Hepatocyte (in vitro differentiated cells): ENCODE results near the gene ZNF593. TPM values are rescaled to one million over a fixed set of nuclear protein-coding genes. Genes with fewer than 3 reads are reported as not detected.

Experiments used
- DNase-seq: peaks from one replicate; pipeline ENCODE4 v3.0.0-alpha.2; 2016; ENCODE audit warnings: low spot score
- H2AFZ ChIP-seq: fragments of 200-600 bp; sonication (generic); 2 replicates; pipeline ENCODE4 v1.6.0; 2016; ENCODE audit warnings: antibody characterized with exemption, mild to moderate bottlenecking
- H3K27ac ChIP-seq: fragments of 200-600 bp; sonication (generic); 2 replicates; pipeline ENCODE4 v1.5.1; 2016; ENCODE audit warnings: mild to moderate bottlenecking
- H3K27me3 ChIP-seq: fragments of 200-600 bp; sonication (generic); 2 replicates; pipeline ENCODE4 v1.6.1; 2016
- H3K36me3 ChIP-seq: fragments of 200-600 bp; sonication (generic); replicated peaks from 2 replicates; pipeline ENCODE4 v1.5.1; 2016; ENCODE audit warnings: low read depth; ENCODE audit not compliant: insufficient read depth
- H3K4me1 ChIP-seq: fragments of 200-600 bp; sonication (generic); 2 replicates; pipeline ENCODE4 v1.5.1; 2016; ENCODE audit warnings: mild to moderate bottlenecking, moderate library complexity; ENCODE audit not compliant: insufficient read depth
- H3K4me2 ChIP-seq: fragments of 200-600 bp; sonication (generic); 2 replicates; pipeline ENCODE4 v1.6.0; 2016
- H3K4me3 ChIP-seq: fragments of 200-600 bp; sonication (generic); 2 replicates; pipeline ENCODE4 v1.5.1; 2016; ENCODE audit warnings: mild to moderate bottlenecking
- H3K79me2 ChIP-seq: fragments of 200-600 bp; sonication (generic); 2 replicates; pipeline ENCODE4 v1.6.0; 2017; ENCODE audit warnings: mild to moderate bottlenecking
- H3K9me2 ChIP-seq: fragments of 200-600 bp; sonication (generic); replicated peaks from 2 replicates; pipeline ENCODE4 v1.6.0; 2017; ENCODE audit warnings: mild to moderate bottlenecking; ENCODE audit not compliant: insufficient read depth
- H3K9me3 ChIP-seq: fragments of 200-600 bp; sonication (generic); 2 replicates; pipeline ENCODE4 v1.5.1; 2016; ENCODE audit warnings: low read depth, mild to moderate bottlenecking
- H4K20me1 ChIP-seq: fragments of 200-600 bp; sonication (generic); 2 replicates; pipeline ENCODE4 v1.6.0; 2016; ENCODE audit warnings: mild to moderate bottlenecking; ENCODE audit not compliant: insufficient read depth, poor library complexity, severe bottlenecking
- CTCF ChIP-seq: fragments of 200-600 bp; sonication (generic); IDR thresholded peaks from 2 replicates; pipeline ENCODE4 v1.5.1; 2016; ENCODE audit warnings: antibody characterized with exemption, mild to moderate bottlenecking; ENCODE audit not compliant: poor library complexity
- EZH2 ChIP-seq: fragments of 200-600 bp; sonication (generic); IDR thresholded peaks from 2 replicates; pipeline ENCODE4 v1.6.1; 2016; ENCODE audit warnings: antibody characterized with exemption, mild to moderate bottlenecking, borderline replicate concordance
- EZH2phosphoT487 ChIP-seq: fragments of 200-600 bp; sonication (generic); IDR thresholded peaks from one replicate; pipeline ENCODE4 v1.6.1; 2018; ENCODE audit warnings: antibody characterized with exemption, mild to moderate bottlenecking, low read depth, moderate library complexity; ENCODE audit not compliant: unreplicated experiment, severe bottlenecking
- WGBS: methylation state at CpG from one replicate; pipeline ENCODE4 v1.1.6; 2016; ENCODE audit warnings: low lambda C conversion rate; ENCODE audit errors: missing lambda C conversion rate; 5-methylcytosine and 5-hydroxymethylcytosine counted together
- polyA plus RNA-seq: library from polyadenylated mRNA; unstranded; fragments of >200 nt; fragmentation: Nextera tagmentation; extraction: Ambion mirVana; gene quantifications from 2 replicates; pipeline ENCODE4 v1.2.1, GENCODE V29; 2016
- total RNA-seq: library from RNA; depleted of rRNA; stranded (reverse); fragments of >200 nt; gene quantifications from 2 replicates; pipeline ENCODE4 v1.2.3, GENCODE V29; 2014

ZNF593 gene
- total and polyA plus RNA-seq, 2 experiments from 2014 or later, result 20.5 to 69.1 TPM

- H3K4me2 ChIP-seq, result no peak overlapping the region
- TF ChIP-seq CTCF (no peak), EZH2phosphoT487 (no peak)
- no peaks in the 10 kb centered on the region for H3K36me3 ChIP-seq
- no peak overlapping the region for H3K27ac ChIP-seq
- DNase-seq, result no peak
- H4K20me1 ChIP-seq, result no peaks in the 10 kb centered on the region
- peaks cover 25% of the 10 kb centered on the region for H3K27me3 ChIP-seq
- H3K9me2 ChIP-seq, result no peaks in the 10 kb centered on the region
- no peak overlapping the region for H3K4me3 ChIP-seq
- H2AFZ ChIP-seq, result no peak overlapping the region
- H3K9me3 ChIP-seq, result no peaks in the 10 kb centered on the region
- peaks cover 14% of the 10 kb centered on the region for H3K4me1 ChIP-seq
- no peaks in the 10 kb centered on the region for H3K79me2 ChIP-seq
- 64% methylated on average over 4 of the region's 4 CpGs for WGBS
Measured at GRCh38 chr1:26159743-26160039, 10.0 kb upstream of the ZNF593 start.

- Histone ChIP-seq H3K4me3 (peak overlapping the region; percentile 27), H3K4me1 (peaks cover 20% of the 10 kb centered on the region), H3K27ac (no peak overlapping the region), H4K20me1 (no peaks in the 10 kb centered on the region), H3K4me2 (peak overlapping the region; percentile 97), H3K9me2 (no peaks in the 10 kb centered on the region), H3K79me2 (no peaks in the 10 kb centered on the region), H3K36me3 (no peaks in the 10 kb centered on the region), H3K9me3 (no peaks in the 10 kb centered on the region), H3K27me3 (peaks cover 17% of the 10 kb centered on the region), H2AFZ (peak overlapping the region; percentile 83)
- no peak for DNase-seq
- TF ChIP-seq EZH2, result no peak
- TF ChIP-seq CTCF, result no peak
- no peak for TF ChIP-seq EZH2phosphoT487
- 43% methylated on average over 16 of the region's 18 CpGs for WGBS
Measured at GRCh38 chr1:26160527-26161414, 8.9 kb upstream of the ZNF593 start.

- Histone ChIP-seq H3K27me3 (peaks cover 15% of the 10 kb centered on the region), H3K4me3 (peak overlapping the region; percentile 27), H3K36me3 (no peaks in the 10 kb centered on the region), H3K9me3 (no peaks in the 10 kb centered on the region), H3K4me1 (peaks cover 20% of the 10 kb centered on the region), H3K27ac (no peak overlapping the region), H3K79me2 (no peaks in the 10 kb centered on the region), H3K9me2 (no peaks in the 10 kb centered on the region), H2AFZ (peak overlapping the region; percentile 86), H4K20me1 (no peaks in the 10 kb centered on the region), H3K4me2 (peak overlapping the region; percentile 97)
- TF ChIP-seq EZH2phosphoT487 (no peak), CTCF (peak; percentile 15)
- DNase-seq, result peak; percentile 80
- 3% methylated on average over 61 of the region's 98 CpGs for WGBS
Measured at GRCh38 chr1:26161415-26162219, 8.1 kb upstream of the ZNF593 start.
